HepG2 (cell line): ENCODE measurements around the gene GCG. TPM values are rescaled to one million over a fixed set of nuclear protein-coding genes. Genes with fewer than 3 reads are reported as not detected.

Experiments used
- ATAC-seq: fragments of 200-7000 bp; cut with Tn5 transposase; 3 replicates; pipeline ENCODE4 v1.9.1; 2020; ENCODE audit warnings: mild to moderate bottlenecking, moderate library complexity
- BruUV-seq: library from RNA; stranded (reverse); fragments of 400-500 nt; replicated peaks from 2 replicates; lab custom pipeline; 2021; lab: Mats Ljungman, UMichigan
- CTCF ChIA-PET: fragments of 300-600 bp; formaldehyde crosslinking; extraction: SDS; loops from one replicate; lab custom pipeline; 2021; ENCODE audit warnings: low total read pairs, inconsistent platforms, low intra/inter-chr PET ratio; lab: Yijun Ruan, JAX
- POLR2A ChIA-PET: fragments of 350-600 bp; sonication (Branson Sonifier 250); formaldehyde crosslinking; loops from one replicate; lab custom pipeline; 2020; ENCODE audit warnings: antibody characterized with exemption, inconsistent platforms; lab: Yijun Ruan, JAX
- DNase-seq: peaks from one replicate; pipeline ENCODE4 v3.0.0-alpha.2; 2015; ENCODE audit warnings: low spot score
- FAIRE-seq: peaks from 3 replicates; lab custom pipeline; 2011; peaks lifted over from hg19 to GRCh38; lab: Jason Lieb, UNC
- H2AFZ ChIP-seq: one replicate; pipeline ENCODE4 v1.6.1; 2011; ENCODE audit warnings: low read length, inconsistent platforms
- H3K27ac ChIP-seq: fragments of 300-600 bp; 3 replicates; pipeline ENCODE4 v1.8.0; 2011; ENCODE audit warnings: mixed run types, mild to moderate bottlenecking, mixed read lengths, low read length, inconsistent platforms; ENCODE audit not compliant: insufficient read depth; ENCODE audit errors: extremely low read length
- H3K27me3 ChIP-seq, 2 experiments: fragments of 200-600 bp in 1 of 2; 2 replicates in 1 of 2; 3 replicates in 1 of 2; pipeline versions ENCODE4 v1.6.0 to v1.8.0; 2011; ENCODE audit warnings: low read length in 2 of 2, mild to moderate bottlenecking in 2 of 2, moderate library complexity in 2 of 2, inconsistent platforms in 1 of 2; ENCODE audit not compliant: insufficient read depth in 2 of 2, control insufficient read depth in 1 of 2
- H3K36me3 ChIP-seq, 2 experiments: fragments of 200-600 bp in 1 of 2; replicated peaks in 1 of 2; 2 replicates in 1 of 2; 3 replicates in 1 of 2; pipeline versions ENCODE4 v1.5.1 to v1.8.0; 2011; ENCODE audit warnings: low read length in 2 of 2, inconsistent platforms in 1 of 2; ENCODE audit not compliant: insufficient read depth in 2 of 2, control insufficient read depth in 1 of 2
- H3K4me1 ChIP-seq: 2 replicates; pipeline ENCODE4 v1.5.1; 2012; ENCODE audit warnings: low read length, inconsistent platforms; ENCODE audit not compliant: insufficient read depth
- H3K4me2 ChIP-seq: 2 replicates; pipeline ENCODE4 v1.6.0; 2011; ENCODE audit warnings: low read depth, low read length, inconsistent platforms
- H3K4me3 ChIP-seq, 3 experiments: fragments of 200-600 bp in 1 of 3; sonication (generic), shearing (Covaris generic) in 1 of 3; replicated peaks in 1 of 3; 2 replicates each; pipeline ENCODE4 v1.5.1; 2011 to 2016; ENCODE audit warnings: low read length in 3 of 3, inconsistent platforms in 2 of 3, low read depth in 2 of 3, mild to moderate bottlenecking in 2 of 3, control low read depth in 1 of 3, mixed read lengths in 1 of 3; ENCODE audit not compliant: insufficient read depth in 1 of 3
- H3K79me2 ChIP-seq: one replicate; pipeline ENCODE4 v1.6.1; 2011; ENCODE audit warnings: low read length, inconsistent platforms; ENCODE audit not compliant: insufficient read depth
- H3K9ac ChIP-seq: 2 replicates; pipeline ENCODE4 v1.6.0; 2011; ENCODE audit warnings: mild to moderate bottlenecking, low read depth, low read length, inconsistent platforms; ENCODE audit not compliant: insufficient read depth
- H3K9me3 ChIP-seq: 2 replicates; pipeline ENCODE4 v1.5.1; 2012; ENCODE audit warnings: mild to moderate bottlenecking, low read length
- H4K20me1 ChIP-seq: 2 replicates; pipeline ENCODE4 v1.6.0; 2011; ENCODE audit warnings: inconsistent platforms, mild to moderate bottlenecking, low read length, moderate library complexity; ENCODE audit not compliant: insufficient read depth
- GABPB1 ChIP-seq: IDR thresholded peaks from 2 replicates; pipeline ENCODE4 v1.6.1; 2016; ENCODE audit warnings: mild to moderate bottlenecking, missing genetic modification reagents, moderate library complexity, missing compliant biosample characterization
- HNRNPUL1 ChIP-seq: fragments of 200-400 bp; formaldehyde crosslinking; IDR thresholded peaks from 2 replicates; pipeline ENCODE4 v1.6.1; 2017; ENCODE audit warnings: low read depth, mild to moderate bottlenecking, low read length, moderate library complexity
- KLF12 ChIP-seq: sonication (generic); formaldehyde crosslinking; IDR thresholded peaks from 2 replicates; pipeline ENCODE4 v1.4.0; 2020; ENCODE audit warnings: missing genetic modification reagents, borderline replicate concordance
- NKX3-1 ChIP-seq: sonication (generic); formaldehyde crosslinking; IDR thresholded peaks from 2 replicates; pipeline ENCODE4 v1.5.0; 2020; ENCODE audit warnings: missing genetic modification reagents
- TAF15 ChIP-seq: fragments of 200-400 bp; formaldehyde crosslinking; IDR thresholded peaks from one replicate; pipeline ENCODE4 v1.6.1; 2018; ENCODE audit warnings: mild to moderate bottlenecking, low read depth, low read length; ENCODE audit not compliant: poor library complexity, severe bottlenecking
- XBP1 ChIP-seq: sonication (generic); formaldehyde crosslinking; IDR thresholded peaks from 2 replicates; pipeline ENCODE4 v1.5.0; 2020; ENCODE audit warnings: missing genetic modification reagents
- ZIK1 ChIP-seq: sonication (generic); formaldehyde crosslinking; IDR thresholded peaks from 2 replicates; pipeline ENCODE4 v1.5.0; 2020; ENCODE audit warnings: mild to moderate bottlenecking, low read depth, missing genetic modification reagents, borderline replicate concordance
- ZNF224 ChIP-seq: sonication (generic); formaldehyde crosslinking; IDR thresholded peaks from 2 replicates; pipeline ENCODE4 v1.5.0; 2020; ENCODE audit warnings: mild to moderate bottlenecking, missing genetic modification reagents
- ZNF724P ChIP-seq: sonication (generic); formaldehyde crosslinking; IDR thresholded peaks from 2 replicates; pipeline ENCODE4 v1.8.0; 2022; ENCODE audit warnings: missing genetic modification reagents, borderline replicate concordance
- ZZZ3 ChIP-seq: sonication (generic); formaldehyde crosslinking; IDR thresholded peaks from 2 replicates; pipeline ENCODE4 v1.4.0; 2020; ENCODE audit warnings: missing genetic modification reagents, mild to moderate bottlenecking, borderline replicate concordance
- WGBS: methylation state at CpG from one replicate; pipeline ENCODE4 v1.1.6; 2017; ENCODE audit warnings: low lambda C conversion rate; 5-methylcytosine and 5-hydroxymethylcytosine counted together
- in situ Hi-C: cut with HindIII; loops from 2 replicates; pipeline ENCODE4 v1.10.0; 2017; ENCODE audit warnings: low pct_unique_long_range_greater_than_20kb; ENCODE audit not compliant: extremely low pct_ligation_motif_present
- intact Hi-C: fragments of 100-400 bp; cut with micrococcal nuclease; formaldehyde crosslinking; loops from one replicate; pipeline ENCODE4 v1.10.0; 2022; ENCODE audit not compliant: unreplicated experiment
- polyA plus RNA-seq, 8 experiments: library from polyadenylated mRNA; depleted of rRNA in 3 of 8; stranded (reverse) in 7 of 8; unstranded in 1 of 8; fragments of >200 nt; fragmentation: Illumina TruSeq in 4 of 8; extraction: Trizol in 4 of 8; gene quantifications; 2 replicates each; pipeline versions ENCODE4 v1.2.1 to v1.2.3, GENCODE V29; 2011 to 2016; ENCODE audit warnings: low read depth in 4 of 8, missing spikeins in 1 of 8, mixed read lengths in 1 of 8; ENCODE audit not compliant: insufficient read depth in 1 of 8
- total RNA-seq, 5 experiments: library from RNA; depleted of rRNA; stranded (reverse); fragments of >200 nt; fragmentation: Illumina TruSeq; extraction: Trizol; gene quantifications; 2 replicates each; pipeline ENCODE4 v1.2.3, GENCODE V29; 2016; ENCODE audit warnings: low read depth in 1 of 5
- TF ChIP-seq, protein P1 (sequence below): sonication (generic); formaldehyde crosslinking; conservative IDR thresholded peaks from 2 replicates; pipeline ENCODE4 v1.4.0; 2020; ENCODE audit warnings: missing genetic modification reagents
- TF ChIP-seq, protein P2 (sequence below): sonication (generic); formaldehyde crosslinking; IDR thresholded peaks from 2 replicates; pipeline ENCODE4 v1.5.1; 2020; ENCODE audit warnings: missing genetic modification reagents, mild to moderate bottlenecking, borderline replicate concordance

Gene GCG
- total and polyA plus RNA-seq, 2 of the 13 experiments (the other 11 are each of a cell fraction or from before 2014, with no cell fraction given): not detected

DNA sequence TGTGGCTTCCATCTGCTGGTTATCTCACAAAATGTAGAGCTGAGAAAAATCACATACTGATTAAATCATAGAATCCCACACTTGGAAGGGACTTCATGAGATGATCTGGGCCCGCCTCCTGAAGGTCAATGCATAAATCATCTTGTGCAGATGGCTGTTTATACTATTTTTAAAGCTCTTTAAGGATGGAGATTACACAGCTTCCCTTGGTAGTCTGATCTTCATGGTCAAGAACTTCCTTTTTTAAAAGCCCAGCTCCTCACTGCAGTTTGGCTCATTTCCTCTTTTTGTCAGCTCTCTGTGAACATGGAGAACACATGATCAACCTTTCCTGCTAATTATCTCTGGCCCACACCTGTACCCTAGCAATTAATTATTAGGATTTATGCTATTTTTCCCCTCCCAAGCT lies 25.9 kb downstream of the GCG start:
- in situ Hi-C loops: loop anchor here (5.0 kb wide), 2 partner anchors 114 to 539 kb away; no protein-coding TSS in a partner anchor

More for the DNA sequence above, 25.9 kb downstream of the GCG start:
- ChIA-PET CTCF (no interaction called here), POLR2A (no interaction called here)
- no peaks in the 10 kb centered on the region for H3K9me3 ChIP-seq
- TF ChIP-seq KLF12 (CRISPR knock-in tag) (no peak), GABPB1 (CRISPR knock-in tag) (no peak), NKX3-1 (CRISPR knock-in tag) (no peak), HNRNPUL1 (no peak), ZZZ3 (CRISPR knock-in tag) (no peak), XBP1 (CRISPR knock-in tag) (no peak), ZIK1 (no peak), ZNF224 (CRISPR knock-in tag) (no peak), ZNF724P (CRISPR knock-in tag) (no peak), TAF15 (no peak)
- TF ChIP-seq, protein P1, sequence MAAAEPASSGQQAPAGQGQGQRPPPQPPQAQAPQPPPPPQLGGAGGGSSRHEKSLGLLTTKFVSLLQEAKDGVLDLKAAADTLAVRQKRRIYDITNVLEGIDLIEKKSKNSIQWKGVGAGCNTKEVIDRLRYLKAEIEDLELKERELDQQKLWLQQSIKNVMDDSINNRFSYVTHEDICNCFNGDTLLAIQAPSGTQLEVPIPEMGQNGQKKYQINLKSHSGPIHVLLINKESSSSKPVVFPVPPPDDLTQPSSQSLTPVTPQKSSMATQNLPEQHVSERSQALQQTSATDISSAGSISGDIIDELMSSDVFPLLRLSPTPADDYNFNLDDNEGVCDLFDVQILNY (CRISPR knock-in tag): no peak
- TF ChIP-seq, protein P2, sequence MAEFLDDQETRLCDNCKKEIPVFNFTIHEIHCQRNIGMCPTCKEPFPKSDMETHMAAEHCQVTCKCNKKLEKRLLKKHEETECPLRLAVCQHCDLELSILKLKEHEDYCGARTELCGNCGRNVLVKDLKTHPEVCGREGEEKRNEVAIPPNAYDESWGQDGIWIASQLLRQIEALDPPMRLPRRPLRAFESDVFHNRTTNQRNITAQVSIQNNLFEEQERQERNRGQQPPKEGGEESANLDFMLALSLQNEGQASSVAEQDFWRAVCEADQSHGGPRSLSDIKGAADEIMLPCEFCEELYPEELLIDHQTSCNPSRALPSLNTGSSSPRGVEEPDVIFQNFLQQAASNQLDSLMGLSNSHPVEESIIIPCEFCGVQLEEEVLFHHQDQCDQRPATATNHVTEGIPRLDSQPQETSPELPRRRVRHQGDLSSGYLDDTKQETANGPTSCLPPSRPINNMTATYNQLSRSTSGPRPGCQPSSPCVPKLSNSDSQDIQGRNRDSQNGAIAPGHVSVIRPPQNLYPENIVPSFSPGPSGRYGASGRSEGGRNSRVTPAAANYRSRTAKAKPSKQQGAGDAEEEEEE (CRISPR knock-in tag): no peak
- H3K4me3 ChIP-seq: no peak overlapping the region
- no peak overlapping the region for H3K9ac ChIP-seq
- H3K4me2 ChIP-seq: no peak overlapping the region
- no peaks in the 10 kb centered on the region for H3K36me3 ChIP-seq
- WGBS: 9% methylated on average over 1 of the region's 1 CpG
- no peaks in the 10 kb centered on the region for H3K4me1 ChIP-seq
- intact Hi-C loops: no loop called here
- no peaks in the 10 kb centered on the region for H4K20me1 ChIP-seq
- H3K27ac ChIP-seq: no peak overlapping the region
- no peak for FAIRE-seq
- no peaks in the 10 kb centered on the region; a peak in 1 of 5 replicates for H3K27me3 ChIP-seq
- no TSS peak for BruUV-seq
- no peak for DNase-seq
- no peaks in the 10 kb centered on the region for H3K79me2 ChIP-seq
- no peak overlapping the region for H2AFZ ChIP-seq
- ATAC-seq: no peak
